CD4-positive, CD25-positive, alpha-beta regulatory T cell (primary cell): ENCODE measurements around the gene TEX22. TPM values are rescaled to one million over a fixed set of nuclear protein-coding genes. Genes with fewer than 3 reads are reported as not detected.
A peak's percentile ranks its signal among the peaks of the same experiment; 100 is the strongest.

ENCODE experiments used
- ATAC-seq, 2 donors: fragments of 150-1000 bp; cut with Tn5 transposase; one replicate each; pipeline ENCODE4 v1.10.0; 2021; ENCODE audit warnings: low read depth in 2 of 2, moderate number of reproducible peaks in 2 of 2, moderate library complexity in 1 of 2
- DNase-seq, 3 donors: peaks; one replicate each; pipeline versions ENCODE4 v3.0.0 to v3.0.0-alpha.2; 2012 to 2022; ENCODE audit warnings: mixed read lengths in 1 of 3
- H3K27ac ChIP-seq: one replicate; pipeline ENCODE4 v1.7.0; 2013; ENCODE audit warnings: mild to moderate bottlenecking, low read length; ENCODE audit not compliant: insufficient read depth, poor library complexity, severe bottlenecking
- H3K27me3 ChIP-seq: one replicate; pipeline ENCODE4 v1.7.0; 2013; ENCODE audit warnings: low read length; ENCODE audit not compliant: control insufficient read depth, insufficient read depth
- H3K36me3 ChIP-seq: one replicate; pipeline ENCODE4 v1.7.0; 2013; ENCODE audit warnings: mild to moderate bottlenecking, low read length, moderate library complexity; ENCODE audit not compliant: control insufficient read depth, insufficient read depth
- H3K4me1 ChIP-seq: 2 replicates; pipeline ENCODE4 v1.7.0; 2013; ENCODE audit warnings: mild to moderate bottlenecking, low read length; ENCODE audit not compliant: insufficient read depth, control insufficient read depth, poor library complexity, severe bottlenecking
- H3K4me3 ChIP-seq: one replicate; pipeline ENCODE4 v1.7.0; 2013; ENCODE audit warnings: low read depth, mild to moderate bottlenecking, low read length, moderate library complexity
- H3K9me3 ChIP-seq, 2 experiments: 1 replicate in 1 of 2; 2 replicates in 1 of 2; pipeline ENCODE4 v1.7.0; 2013; ENCODE audit warnings: low read length in 2 of 2, mild to moderate bottlenecking in 1 of 2, moderate library complexity in 1 of 2; ENCODE audit not compliant: control insufficient read depth in 2 of 2
- H3K27ac Mint-ChIP-seq, 3 donors: one replicate each; pipeline ENCODE4 v1.8.0; 2020 to 2022; ENCODE audit warnings: mild to moderate bottlenecking in 3 of 3, mixed read lengths in 3 of 3, moderate library complexity in 2 of 3
- H3K27me3 Mint-ChIP-seq: one replicate; pipeline ENCODE4 v1.8.0; 2022; ENCODE audit warnings: mild to moderate bottlenecking, mixed read lengths
- H3K36me3 Mint-ChIP-seq: one replicate; pipeline ENCODE4 v1.8.0; 2020; ENCODE audit warnings: mixed read lengths
- H3K4me1 Mint-ChIP-seq, 4 donors: one replicate each; pipeline ENCODE4 v1.8.0; 2020 to 2022; ENCODE audit warnings: mixed read lengths in 4 of 4, mild to moderate bottlenecking in 1 of 4
- H3K4me3 Mint-ChIP-seq, 4 donors: one replicate each; pipeline ENCODE4 v1.8.0; 2020 to 2022; ENCODE audit warnings: mild to moderate bottlenecking in 4 of 4, mixed read lengths in 4 of 4, moderate library complexity in 3 of 4
- H3K9me3 Mint-ChIP-seq, 7 donors: one replicate each; pipeline ENCODE4 v1.8.0; 2020 to 2022; ENCODE audit warnings: mixed read lengths in 7 of 7, mild to moderate bottlenecking in 3 of 7, moderate library complexity in 2 of 7
- polyA plus RNA-seq, 4 donors: library from polyadenylated mRNA; unstranded; fragments of 300-500 nt; fragmentation: Illumina TruSeq; gene quantifications; one replicate each; pipeline ENCODE4 v1.2.3, GENCODE V29; 2021
- total RNA-seq: library from RNA; stranded (reverse); gene quantifications from one replicate; pipeline ENCODE4 v1.2.3, GENCODE V29; 2022

Gene TEX22
- total and polyA plus RNA-seq, 5 donors from 2014 or later = 0.11 to 3.1 (median 0.25) TPM

- H3K27me3 ChIP-seq = no peaks in the 10 kb centered on the region
- ATAC-seq (no peak), DNase-seq (no peak)
- H3K4me3 ChIP-seq = no peak overlapping the region
- peaks cover 9% of the 10 kb centered on the region for H3K4me1 ChIP-seq
- peaks cover 4 to 11% (median 7%) of the 10 kb centered on the region in 4 donors for H3K4me1 Mint-ChIP-seq
- H3K9me3 Mint-ChIP-seq = no peaks in the 10 kb centered on the region
- no peak overlapping the region for H3K27ac Mint-ChIP-seq
- H3K4me3 Mint-ChIP-seq = no peak overlapping the region
- no peaks in the 10 kb centered on the region for H3K27me3 Mint-ChIP-seq
- H3K27ac ChIP-seq = no peak overlapping the region
- no peaks in the 10 kb centered on the region for H3K36me3 Mint-ChIP-seq
- no peaks in the 10 kb centered on the region for H3K9me3 ChIP-seq
- no peaks in the 10 kb centered on the region for H3K36me3 ChIP-seq
Observed at GRCh38 chr14:105378199-105378598, 20.1 kb upstream of the TEX22 start.

DNA sequence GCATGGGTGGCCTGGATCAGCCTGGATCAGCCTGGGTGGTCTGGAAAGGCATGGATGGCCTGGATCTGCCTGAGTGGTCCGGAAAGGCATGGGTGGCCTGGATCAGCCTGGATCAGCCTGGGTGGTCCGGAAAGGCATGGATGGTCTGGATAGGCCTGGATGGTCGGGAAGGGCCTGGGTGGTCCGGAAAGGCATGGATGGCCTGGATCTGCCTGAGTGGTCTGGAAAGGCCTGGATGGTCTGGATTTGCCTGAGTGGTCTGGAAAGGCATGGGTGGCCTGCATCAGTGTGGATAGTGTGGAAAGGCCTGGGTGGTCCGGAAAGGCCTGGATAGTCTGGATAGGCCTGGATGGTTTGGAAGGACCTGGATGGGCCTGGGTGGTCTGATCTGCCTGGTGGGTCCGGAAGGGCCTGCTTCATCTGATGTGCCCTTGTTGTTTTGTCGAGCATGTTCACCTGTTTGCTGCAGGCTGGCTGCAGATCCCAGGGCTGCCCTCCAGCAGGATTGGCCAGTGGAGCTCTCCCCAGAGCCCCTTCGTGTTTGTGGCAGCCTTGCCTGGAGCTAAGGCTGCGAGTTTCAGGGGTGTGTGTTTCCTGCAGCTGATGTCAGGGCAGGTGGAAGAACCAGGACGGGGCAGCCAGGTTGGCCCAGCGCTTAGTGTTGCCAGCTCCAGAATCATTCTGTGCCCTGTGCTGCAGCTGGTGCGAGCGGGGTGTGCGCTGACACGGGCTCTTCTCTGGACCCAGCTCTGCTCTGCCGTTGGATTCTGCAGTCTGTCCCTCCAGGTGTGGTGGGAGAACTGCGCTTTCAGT lies 19.3 kb upstream of the TEX22 start:
- Mint-ChIP-seq H3K27me3 (no peaks in the 10 kb centered on the region), H3K4me1 (peaks cover 4 to 11% (median 7%) of the 10 kb centered on the region in 4 donors), H3K27ac (peak overlapping the region in 1 of 3 donors; percentile 31), H3K4me3 (no peak overlapping the region), H3K36me3 (no peaks in the 10 kb centered on the region), H3K9me3 (no peaks in the 10 kb centered on the region)
- no peak for ATAC-seq
- no peaks in the 10 kb centered on the region for H3K27me3 ChIP-seq
- peaks cover 9% of the 10 kb centered on the region for H3K4me1 ChIP-seq
- H3K27ac ChIP-seq = no peak overlapping the region
- no peaks in the 10 kb centered on the region for H3K9me3 ChIP-seq
- peaks cover 3% of the 10 kb centered on the region for H3K36me3 ChIP-seq
- no peak overlapping the region for H3K4me3 ChIP-seq
- DNase-seq = no peak

GRCh38 chr14:105379946-105380345 lies 18.4 kb upstream of the TEX22 start:
- Histone ChIP-seq H3K36me3 (peaks cover 3% of the 10 kb centered on the region), H3K4me1 (peaks cover 9% of the 10 kb centered on the region), H3K4me3 (no peak overlapping the region), H3K27ac (no peak overlapping the region), H3K9me3 (no peaks in the 10 kb centered on the region), H3K27me3 (no peaks in the 10 kb centered on the region)
- Mint-ChIP-seq H3K36me3 (no peaks in the 10 kb centered on the region), H3K4me3 (no peak overlapping the region), H3K27me3 (no peaks in the 10 kb centered on the region), H3K9me3 (no peaks in the 10 kb centered on the region), H3K4me1 (peaks cover 4 to 11% (median 7%) of the 10 kb centered on the region in 4 donors), H3K27ac (no peak overlapping the region)
- no peak for ATAC-seq
- DNase-seq = no peak

GRCh38 chr14:105380756-105381155 lies 17.6 kb upstream of the TEX22 start:
- H3K4me1 Mint-ChIP-seq = peaks cover under 1 to 6% (median 3%) of the 10 kb centered on the region in 4 donors
- Histone ChIP-seq H3K27ac (no peak overlapping the region), H3K36me3 (peaks cover 3% of the 10 kb centered on the region), H3K27me3 (no peaks in the 10 kb centered on the region), H3K4me3 (no peak overlapping the region), H3K9me3 (no peaks in the 10 kb centered on the region), H3K4me1 (peaks cover 6% of the 10 kb centered on the region)
- H3K4me3 Mint-ChIP-seq = no peak overlapping the region
- H3K9me3 Mint-ChIP-seq = no peaks in the 10 kb centered on the region
- no peaks in the 10 kb centered on the region for H3K27me3 Mint-ChIP-seq
- ATAC-seq = no peak
- no peaks in the 10 kb centered on the region for H3K36me3 Mint-ChIP-seq
- H3K27ac Mint-ChIP-seq = no peak overlapping the region
- DNase-seq = no peak

DNA sequence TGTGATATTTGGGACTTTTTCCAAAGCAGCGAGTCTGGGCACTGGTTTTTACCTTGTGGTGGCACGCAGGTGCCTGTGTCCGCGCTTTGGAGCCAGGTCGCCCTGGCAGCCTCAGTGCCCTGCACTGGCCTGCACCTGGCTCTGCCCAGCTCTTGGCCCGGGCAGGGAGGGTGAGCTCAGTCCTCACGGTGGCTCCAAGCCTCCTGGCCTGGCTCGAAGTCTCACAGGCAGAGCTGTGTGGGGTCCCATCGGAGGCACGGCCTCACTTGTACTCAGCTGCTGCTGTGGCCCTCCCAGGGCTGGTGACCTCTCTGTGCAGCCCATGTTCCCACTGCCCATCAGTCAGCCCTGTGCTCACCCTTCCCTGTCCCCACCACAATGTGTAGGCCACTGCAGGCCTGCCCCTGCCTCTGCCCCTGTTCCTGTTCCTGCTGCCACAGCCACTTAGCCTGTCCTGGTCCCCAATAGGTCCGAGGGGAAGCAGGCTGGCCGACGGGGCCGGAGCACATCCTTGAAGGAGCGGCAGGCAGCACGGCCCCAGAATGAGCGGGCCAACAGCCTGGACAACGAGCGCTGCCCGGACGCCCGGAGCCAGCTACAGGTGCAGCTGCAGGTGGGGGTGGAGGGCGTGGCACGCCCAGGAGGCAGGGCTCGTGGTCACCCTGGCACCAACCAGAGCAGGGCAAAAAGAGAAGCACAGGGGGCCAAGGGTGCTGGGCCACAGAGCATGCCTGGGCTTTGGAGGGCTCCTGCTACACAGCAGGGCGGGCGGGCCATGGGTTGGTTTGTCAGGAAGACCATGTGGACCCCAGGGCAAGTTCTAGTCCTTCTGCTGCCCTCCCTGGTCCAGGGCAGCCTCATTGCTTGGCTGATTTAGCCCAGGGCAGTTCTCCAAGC lies 16.6 kb upstream of the TEX22 start:
- ATAC-seq (no peak), DNase-seq (no peak)
- Histone ChIP-seq H3K36me3 (peaks cover 3% of the 10 kb centered on the region), H3K27ac (no peak overlapping the region), H3K9me3 (no peaks in the 10 kb centered on the region), H3K4me1 (no peaks in the 10 kb centered on the region), H3K4me3 (no peak overlapping the region), H3K27me3 (no peaks in the 10 kb centered on the region)
- Mint-ChIP-seq H3K4me1 (no peaks in the 10 kb centered on the region), H3K27me3 (no peaks in the 10 kb centered on the region), H3K9me3 (no peaks in the 10 kb centered on the region), H3K4me3 (no peak overlapping the region), H3K27ac (no peak overlapping the region), H3K36me3 (no peaks in the 10 kb centered on the region)

DNA sequence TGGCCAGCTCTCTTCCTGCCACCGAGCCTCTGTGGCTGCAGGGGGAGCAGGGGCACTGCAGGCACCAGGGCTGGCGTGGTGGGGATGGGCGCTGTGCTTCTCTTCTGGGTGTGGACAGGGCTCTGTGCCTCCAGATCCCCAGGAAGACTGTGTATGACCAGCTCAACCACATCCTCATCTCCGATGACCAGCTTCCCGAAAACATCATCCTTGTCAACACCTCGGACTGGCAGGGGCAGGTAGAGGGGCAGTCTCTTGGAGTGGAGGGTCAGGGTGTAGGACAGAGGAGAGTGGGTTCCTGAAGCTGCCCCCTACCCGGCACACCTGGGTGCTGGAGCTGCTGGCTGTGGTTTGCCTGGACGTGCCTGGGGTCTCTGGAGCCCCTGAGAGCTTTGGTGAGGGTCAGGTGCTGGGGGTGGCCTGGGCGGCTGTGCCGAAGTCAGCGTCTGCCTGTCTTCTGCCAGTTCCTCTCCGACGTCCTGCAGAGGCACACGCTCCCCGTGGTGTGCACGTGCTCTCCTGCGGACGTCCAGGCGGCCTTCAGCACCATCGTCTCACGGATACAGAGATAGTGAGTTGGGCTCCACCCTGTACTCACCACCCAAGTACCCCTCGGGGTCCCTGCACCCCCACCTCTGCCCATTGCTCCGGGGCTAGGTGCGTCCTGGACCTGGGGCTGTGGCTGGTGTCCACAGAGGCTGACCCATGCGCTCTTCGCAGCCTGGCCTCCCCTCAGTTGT lies 15.8 kb upstream of the TEX22 start:
- no peaks in the 10 kb centered on the region for H3K9me3 Mint-ChIP-seq
- no peaks in the 10 kb centered on the region for H3K36me3 Mint-ChIP-seq
- H3K27me3 Mint-ChIP-seq = no peaks in the 10 kb centered on the region
- ATAC-seq (no peak), DNase-seq (no peak)
- H3K9me3 ChIP-seq = no peaks in the 10 kb centered on the region
- no peaks in the 10 kb centered on the region for H3K27me3 ChIP-seq
- H3K36me3 ChIP-seq = peaks cover 3% of the 10 kb centered on the region
- H3K4me1 Mint-ChIP-seq = no peaks in the 10 kb centered on the region
- no peak overlapping the region for H3K4me3 ChIP-seq
- no peaks in the 10 kb centered on the region for H3K4me1 ChIP-seq
- no peak overlapping the region for H3K27ac ChIP-seq
- H3K27ac Mint-ChIP-seq = no peak overlapping the region
- H3K4me3 Mint-ChIP-seq = no peak overlapping the region

DNA sequence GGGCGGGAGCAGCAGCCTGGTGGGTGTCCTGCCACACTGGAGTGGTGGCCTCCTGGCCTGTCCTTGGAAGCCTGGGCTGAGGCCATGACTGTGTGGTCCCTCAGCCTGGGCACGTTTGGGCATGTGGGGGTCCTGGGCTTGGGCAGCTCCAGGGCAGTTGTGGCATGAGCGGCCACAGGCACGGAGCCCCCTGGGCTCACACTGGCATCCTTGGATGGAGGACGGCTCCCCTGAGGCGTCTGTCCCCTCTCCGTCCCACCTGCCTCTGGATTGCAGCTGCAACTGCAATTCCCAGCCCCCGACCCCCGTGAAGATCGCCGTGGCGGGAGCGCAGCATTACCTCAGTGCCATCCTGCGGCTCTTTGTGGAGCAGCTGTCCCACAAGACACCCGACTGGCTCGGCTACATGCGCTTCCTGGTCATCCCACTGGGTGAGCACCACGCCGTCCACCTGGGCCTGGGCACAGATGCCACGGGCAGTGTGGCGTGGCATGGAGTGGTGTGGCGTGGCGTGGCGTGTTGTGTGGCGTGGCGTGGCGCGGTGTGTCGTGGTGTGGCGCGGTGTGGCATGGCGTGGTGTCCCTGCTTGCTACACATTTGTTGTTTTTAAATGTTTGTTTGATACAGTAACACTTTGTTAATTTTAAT lies 15.1 kb upstream of the TEX22 start:
- no peaks in the 10 kb centered on the region for H3K36me3 Mint-ChIP-seq
- Histone ChIP-seq H3K4me1 (no peaks in the 10 kb centered on the region), H3K9me3 (no peaks in the 10 kb centered on the region), H3K36me3 (peaks cover 3% of the 10 kb centered on the region), H3K27ac (no peak overlapping the region), H3K27me3 (no peaks in the 10 kb centered on the region), H3K4me3 (no peak overlapping the region)
- no peaks in the 10 kb centered on the region for H3K9me3 Mint-ChIP-seq
- H3K27ac Mint-ChIP-seq = no peak overlapping the region
- H3K4me3 Mint-ChIP-seq = no peak overlapping the region
- no peaks in the 10 kb centered on the region for H3K4me1 Mint-ChIP-seq
- H3K27me3 Mint-ChIP-seq = no peaks in the 10 kb centered on the region
- no peak for DNase-seq
- ATAC-seq = no peak
